ENCODE data around the gene FAM83D. TPM values are rescaled to one million over a fixed set of nuclear protein-coding genes. Genes with fewer than 3 reads are reported as not detected.
A peak's percentile ranks its signal among the peaks of the same experiment; 100 is the strongest.

The FAM83D gene
- total RNA-seq, 1 experiment from 2014 or later, result 18.4 TPM

DNA sequence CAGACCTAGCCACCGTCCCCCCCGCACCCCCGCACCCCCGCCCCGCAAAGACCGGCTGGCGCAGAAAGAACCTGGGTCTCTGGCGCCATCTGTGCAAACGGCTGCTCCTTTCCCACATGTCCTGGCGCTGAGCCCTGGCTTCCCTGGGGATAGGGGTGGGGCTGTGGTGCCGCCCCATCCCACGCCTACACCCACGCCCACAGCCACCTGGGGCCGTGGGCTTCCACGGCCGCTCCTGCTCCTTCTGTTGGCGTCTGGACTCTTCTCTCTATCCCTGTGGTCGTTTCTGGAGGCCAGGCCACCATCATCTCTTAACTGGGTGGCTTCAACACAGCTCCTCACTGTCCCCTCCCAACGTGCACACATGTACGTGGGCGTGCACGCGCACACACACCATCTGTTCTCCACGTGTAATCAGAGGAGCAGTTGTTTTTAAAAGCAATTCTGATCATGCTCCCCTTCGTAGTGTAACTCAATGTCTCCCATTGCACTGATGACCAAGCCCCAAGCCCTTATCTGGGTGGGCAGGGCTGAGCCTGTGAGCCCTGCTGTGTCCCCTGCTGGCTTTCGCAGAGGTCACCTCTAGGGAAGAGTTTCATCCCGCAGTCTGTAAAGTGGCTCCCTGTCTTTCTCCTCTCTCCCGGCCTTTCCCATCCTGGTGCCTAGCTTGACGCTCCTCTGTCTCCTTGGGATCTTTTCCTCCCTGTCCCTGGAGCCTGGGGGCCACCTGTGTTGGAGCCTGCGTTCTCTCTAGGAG, 31.9 kb upstream of the FAM83D start:
- peak overlapping the region; percentile 57 for H3K4me3 Mint-ChIP-seq (ENCODE audit: unreplicated experiment)

GRCh38 chr20:38895098-38895949, 30.9 kb upstream of the FAM83D start:
- Mint-ChIP-seq H3K9me3 (ENCODE audit: unreplicated experiment) (no peaks in the 10 kb centered on the region), H3K27me3 (ENCODE audit: insufficient read depth, unreplicated experiment) (peaks cover 14% of the 10 kb centered on the region), H3K4me1 (ENCODE audit: insufficient read depth, unreplicated experiment) (peaks cover 10% of the 10 kb centered on the region), H3K4me3 (ENCODE audit: unreplicated experiment) (no peak overlapping the region), H3K27ac (ENCODE audit: low read depth, unreplicated experiment) (no peak overlapping the region), H3K36me3 (ENCODE audit: insufficient read depth, unreplicated experiment) (no peaks in the 10 kb centered on the region)
- ChIA-PET POLR2A (interaction anchor here (1.2 kb wide), 1 partner anchor 145 kb away, joined by 3 read pairs; no protein-coding TSS in a partner anchor), CTCF (interaction anchor here (0.5 to 6.6 kb wide), 39 partner anchors 8 to 1760 kb away, joined by 3 to 131 read pairs (median 4); partner anchors contain the start of genes ACTR5 and DHX35)
- no TSS peak for BruUV-seq (replicated peaks)
- no peak for DNase-seq (ENCODE audit: unreplicated experiment)
- no peak for TF ChIP-seq CTCF (IDR thresholded peaks at IDR 0.05; ENCODE audit: unreplicated experiment)
- intact Hi-C loops (cut with micrococcal nuclease), result no loop called here

More for the DNA sequence above, 31.9 kb upstream of the FAM83D start:
- intact Hi-C loops (cut with micrococcal nuclease), result loop anchor here (1.0 kb wide), 2 partner anchors 143 to 154 kb away; no protein-coding TSS in a partner anchor
- H3K4me1 Mint-ChIP-seq (ENCODE audit: insufficient read depth, unreplicated experiment), result peaks cover 10% of the 10 kb centered on the region
- no peak for DNase-seq (ENCODE audit: unreplicated experiment)
- H3K9me3 Mint-ChIP-seq (ENCODE audit: unreplicated experiment), result no peaks in the 10 kb centered on the region
- peaks cover 14% of the 10 kb centered on the region for H3K27me3 Mint-ChIP-seq (ENCODE audit: insufficient read depth, unreplicated experiment)
- no peak for TF ChIP-seq CTCF (IDR thresholded peaks at IDR 0.05; ENCODE audit: unreplicated experiment)
- CTCF ChIA-PET, result interaction anchor here (0.6 to 6.6 kb wide), 36 partner anchors 9 to 1761 kb away, joined by 3 to 131 read pairs (median 4); partner anchors contain the start of genes ACTR5 and DHX35
- POLR2A ChIA-PET, result interaction anchor here (1.2 to 1.4 kb wide), 2 partner anchors 129 to 144 kb away, joined by 3 to 5 read pairs; no protein-coding TSS in a partner anchor
- no peaks in the 10 kb centered on the region for H3K36me3 Mint-ChIP-seq (ENCODE audit: insufficient read depth, unreplicated experiment)
- no TSS peak for BruUV-seq (replicated peaks)
- H3K27ac Mint-ChIP-seq (ENCODE audit: low read depth, unreplicated experiment), result no peak overlapping the region

DNA sequence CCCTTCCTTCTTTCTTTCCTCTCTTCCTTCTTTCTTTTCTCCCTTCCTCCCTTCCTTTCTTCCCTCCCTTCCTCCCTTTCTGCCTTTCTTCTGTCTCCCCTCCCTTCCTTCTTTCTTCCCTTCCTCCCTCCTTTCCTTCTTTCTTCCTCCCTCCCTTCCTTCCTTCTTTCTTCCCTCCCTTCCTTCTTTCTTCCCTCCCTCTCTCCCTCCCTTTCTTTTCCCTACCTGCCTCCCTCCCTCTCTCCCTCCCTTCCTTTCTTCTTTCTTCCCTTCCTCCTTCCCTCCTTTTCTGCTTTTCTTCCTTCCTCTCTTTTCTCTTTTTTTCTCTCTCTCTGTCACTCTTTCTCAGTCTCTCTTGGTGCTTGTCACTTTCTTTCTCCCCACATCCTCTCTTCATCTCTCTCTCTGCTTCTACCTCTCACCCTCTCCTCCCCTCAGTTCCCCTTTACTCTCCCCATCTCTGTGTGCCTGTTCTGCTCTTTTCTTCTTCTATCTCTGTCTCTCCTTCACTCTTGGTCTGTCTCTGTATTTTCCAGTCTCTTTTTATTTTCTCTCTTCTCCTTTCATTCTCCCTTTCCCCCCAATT, 30.1 kb upstream of the FAM83D start:
- peaks cover 10% of the 10 kb centered on the region for H3K4me1 Mint-ChIP-seq (ENCODE audit: insufficient read depth, unreplicated experiment)

More for the DNA sequence above, 30.1 kb upstream of the FAM83D start:
- no peaks in the 10 kb centered on the region for H3K9me3 Mint-ChIP-seq (ENCODE audit: unreplicated experiment)
- no peak for TF ChIP-seq CTCF (IDR thresholded peaks at IDR 0.05; ENCODE audit: unreplicated experiment)
- ChIA-PET CTCF (interaction anchor here (0.6 to 6.6 kb wide), 17 partner anchors 9 to 248 kb away, joined by 3 to 131 read pairs (median 6); partner anchors contain the start of gene ACTR5), POLR2A (no interaction called here)
- intact Hi-C loops (cut with micrococcal nuclease), result no loop called here
- H3K27me3 Mint-ChIP-seq (ENCODE audit: insufficient read depth, unreplicated experiment), result peaks cover 19% of the 10 kb centered on the region
- no peak for DNase-seq (ENCODE audit: unreplicated experiment)
- H3K27ac Mint-ChIP-seq (ENCODE audit: low read depth, unreplicated experiment), result no peak overlapping the region
- H3K36me3 Mint-ChIP-seq (ENCODE audit: insufficient read depth, unreplicated experiment), result no peaks in the 10 kb centered on the region
- no peak overlapping the region for H3K4me3 Mint-ChIP-seq (ENCODE audit: unreplicated experiment)
- no TSS peak for BruUV-seq (replicated peaks)
